WTC11 (cell line): ENCODE data around the gene BNC2. TPM values are rescaled to one million over a fixed set of nuclear protein-coding genes. Genes with fewer than 3 reads are reported as not detected.

Source experiments
- ATAC-seq: fragments of 200-7000 bp; cut with Tn5 transposase; 2 replicates; pipeline ENCODE4 v1.10.0; 2021; ENCODE audit warnings: mild to moderate bottlenecking, moderate library complexity
- CTCF ChIA-PET: fragments of 300-600 bp; sonication (Branson Sonifier 250); formaldehyde crosslinking; loops from one replicate; lab custom pipeline; 2021; ENCODE audit warnings: antibody characterized with exemption; lab: Charles Lee
- POLR2A ChIA-PET: fragments of 350-600 bp; sonication (Branson Sonifier 250); formaldehyde crosslinking; loops from one replicate; lab custom pipeline; 2021; ENCODE audit warnings: antibody characterized with exemption; lab: Charles Lee
- DNase-seq: peaks from one replicate; pipeline ENCODE4 v3.0.0; 2021; ENCODE audit warnings: low spot score
- H3K27ac Mint-ChIP-seq: 2 replicates; pipeline ENCODE4 v1.8.0; 2021; ENCODE audit warnings: mixed read lengths
- H3K27me3 Mint-ChIP-seq: 2 replicates; pipeline ENCODE4 v1.8.0; 2021; ENCODE audit warnings: low read depth, mild to moderate bottlenecking, moderate library complexity, mixed read lengths
- H3K36me3 Mint-ChIP-seq: 2 replicates; pipeline ENCODE4 v1.8.0; 2021; ENCODE audit warnings: mixed read lengths
- H3K4me1 Mint-ChIP-seq: 2 replicates; pipeline ENCODE4 v1.8.0; 2022; ENCODE audit warnings: mixed read lengths
- H3K4me3 Mint-ChIP-seq: 2 replicates; pipeline ENCODE4 v1.8.0; 2021; ENCODE audit warnings: mild to moderate bottlenecking, moderate library complexity, mixed read lengths
- H3K9me3 Mint-ChIP-seq: 2 replicates; pipeline ENCODE4 v1.8.0; 2021; ENCODE audit warnings: mixed read lengths
- ATF3 ChIP-seq: sonication (generic); formaldehyde crosslinking; conservative IDR thresholded peaks from 2 replicates; pipeline ENCODE4 v1.8.1; 2022; ENCODE audit warnings: mild to moderate bottlenecking, missing genetic modification reagents
- ATF6 ChIP-seq: sonication (generic); formaldehyde crosslinking; IDR thresholded peaks from 2 replicates; pipeline ENCODE4 v1.8.1; 2023; ENCODE audit warnings: mild to moderate bottlenecking, missing genetic modification reagents
- CREM ChIP-seq: sonication (generic); formaldehyde crosslinking; IDR thresholded peaks from 2 replicates; pipeline ENCODE4 v1.8.1; 2022; ENCODE audit warnings: mild to moderate bottlenecking, missing genetic modification reagents, moderate library complexity
- CTCF ChIP-seq: fragments of 200-600 bp; IDR thresholded peaks from 2 replicates; pipeline ENCODE4 v1.8.0; 2022; ENCODE audit warnings: antibody characterized with exemption
- E2F1 ChIP-seq: sonication (generic); formaldehyde crosslinking; IDR thresholded peaks from 2 replicates; pipeline ENCODE4 v1.8.0; 2022; ENCODE audit warnings: mild to moderate bottlenecking, missing genetic modification reagents
- E2F5 ChIP-seq: sonication (generic); formaldehyde crosslinking; IDR thresholded peaks from 2 replicates; pipeline ENCODE4 v1.8.1; 2022; ENCODE audit warnings: mild to moderate bottlenecking, moderate library complexity, missing genetic modification reagents
- ELF4 ChIP-seq: sonication (generic); formaldehyde crosslinking; IDR thresholded peaks from 2 replicates; pipeline ENCODE4 v1.8.1; 2022; ENCODE audit warnings: low read depth, mild to moderate bottlenecking, moderate library complexity, missing genetic modification reagents
- ETV6 ChIP-seq: sonication (generic); formaldehyde crosslinking; IDR thresholded peaks from 2 replicates; pipeline ENCODE4 v1.8.1; 2022; ENCODE audit warnings: mild to moderate bottlenecking, missing genetic modification reagents
- FOXK1 ChIP-seq: sonication (generic); formaldehyde crosslinking; IDR thresholded peaks from 2 replicates; pipeline ENCODE4 v1.8.0; 2022; ENCODE audit warnings: mild to moderate bottlenecking, moderate library complexity, missing genetic modification reagents
- JAZF1 ChIP-seq: fragments of 250-450 bp; sonication (Bioruptor Pico); IDR thresholded peaks from 2 replicates; pipeline ENCODE4 v1.9.0; 2021; ENCODE audit warnings: moderate library complexity, mild to moderate bottlenecking, inconsistent platforms
- JUN ChIP-seq: sonication (generic); formaldehyde crosslinking; IDR thresholded peaks from 2 replicates; pipeline ENCODE4 v1.8.0; 2023; ENCODE audit warnings: mild to moderate bottlenecking, missing genetic modification reagents
- MXD4 ChIP-seq: fragments of 250-450 bp; sonication (Bioruptor Pico); IDR thresholded peaks from 2 replicates; pipeline ENCODE4 v1.8.0; 2021; ENCODE audit warnings: mild to moderate bottlenecking, moderate library complexity, borderline replicate concordance
- NFYB ChIP-seq: sonication (generic); formaldehyde crosslinking; conservative IDR thresholded peaks from 2 replicates; pipeline ENCODE4 v1.8.0; 2022; ENCODE audit warnings: low read depth, missing genetic modification reagents
- NR3C1 ChIP-seq: sonication (generic); formaldehyde crosslinking; conservative IDR thresholded peaks from 2 replicates; pipeline ENCODE4 v1.8.1; 2023; ENCODE audit warnings: low read depth, mild to moderate bottlenecking, missing genetic modification reagents
- PRRX2 ChIP-seq: fragments of 250-450 bp; sonication (Bioruptor Pico); IDR thresholded peaks from 2 replicates; pipeline ENCODE4 v1.8.0; 2021; ENCODE audit warnings: mild to moderate bottlenecking
- STAT6 ChIP-seq: sonication (generic); formaldehyde crosslinking; conservative IDR thresholded peaks from 2 replicates; pipeline ENCODE4 v1.8.1; 2023; ENCODE audit warnings: mild to moderate bottlenecking, low read depth, missing genetic modification reagents, moderate library complexity
- TP53 ChIP-seq: sonication (generic); formaldehyde crosslinking; IDR thresholded peaks from 2 replicates; pipeline ENCODE4 v1.8.1; 2023; ENCODE audit warnings: mild to moderate bottlenecking, missing genetic modification reagents
- ZMAT4 ChIP-seq: fragments of 250-450 bp; sonication (Bioruptor Pico); IDR thresholded peaks from 2 replicates; pipeline ENCODE4 v1.9.0; 2021; ENCODE audit warnings: mild to moderate bottlenecking
- ZNF263 ChIP-seq: sonication (generic); formaldehyde crosslinking; IDR thresholded peaks from 2 replicates; pipeline ENCODE4 v1.8.1; 2022; ENCODE audit warnings: low read depth, mild to moderate bottlenecking, moderate library complexity, missing genetic modification reagents
- ZNF423 ChIP-seq: fragments of 250-450 bp; sonication (Bioruptor Pico); IDR thresholded peaks from 2 replicates; pipeline ENCODE4 v2.1.2; 2022; ENCODE audit warnings: mild to moderate bottlenecking, moderate library complexity
- ZNF512 ChIP-seq: sonication (generic); formaldehyde crosslinking; IDR thresholded peaks from 2 replicates; pipeline ENCODE4 v1.8.1; 2022; ENCODE audit warnings: missing genetic modification reagents, borderline replicate concordance
- total RNA-seq: library from RNA; stranded (reverse); gene quantifications from 3 replicates; pipeline ENCODE4 v1.2.3, GENCODE V29; 2021

BNC2 gene
- total RNA-seq, 1 experiment from 2014 or later, result 33.3 TPM

- TF ChIP-seq FOXK1 (CRISPR knock-in tag) (no peak), PRRX2 (CRISPR knock-in tag) (no peak), ATF3 (CRISPR knock-in tag) (no peak), MXD4 (CRISPR knock-in tag) (no peak)
- Mint-ChIP-seq H3K9me3 (no peaks in the 10 kb centered on the region), H3K27me3 (no peaks in the 10 kb centered on the region), H3K27ac (no peak overlapping the region), H3K4me3 (no peak overlapping the region), H3K4me1 (peaks cover 31% of the 10 kb centered on the region), H3K36me3 (no peaks in the 10 kb centered on the region)
- CTCF ChIA-PET, result no interaction called here
- no peak for ATAC-seq
- no peak for DNase-seq
- POLR2A ChIA-PET, result no interaction called here
Measured at GRCh38 chr9:16426716-16427115, 443.8 kb downstream of the BNC2 start.

GRCh38 chr9:16425562-16426231 is 444.8 kb downstream of the BNC2 start:
- Mint-ChIP-seq H3K9me3 (no peaks in the 10 kb centered on the region), H3K27me3 (no peaks in the 10 kb centered on the region), H3K36me3 (no peaks in the 10 kb centered on the region), H3K4me1 (peaks cover 36% of the 10 kb centered on the region), H3K4me3 (no peak overlapping the region), H3K27ac (no peak overlapping the region)
- ATAC-seq (no peak), DNase-seq (no peak)
- CTCF ChIA-PET, result interaction anchor here (0.7 kb wide), 2 partner anchors 61 to 104 kb away, joined by 3 read pairs; no protein-coding TSS in a partner anchor
- TF ChIP-seq E2F5, result no peak
- no peak for TF ChIP-seq ZNF263 (CRISPR knock-in tag)
- TF ChIP-seq ZNF423, result no peak
- POLR2A ChIA-PET, result interaction anchor here (0.7 kb wide), 1 partner anchor 62 kb away, joined by 5 read pairs; no protein-coding TSS in a partner anchor

- Mint-ChIP-seq H3K4me3 (no peak overlapping the region), H3K9me3 (peaks cover 13% of the 10 kb centered on the region), H3K27ac (no peak overlapping the region), H3K4me1 (peaks cover 34% of the 10 kb centered on the region), H3K27me3 (no peaks in the 10 kb centered on the region), H3K36me3 (peaks cover 23% of the 10 kb centered on the region)
- no peak for DNase-seq
- ATAC-seq, result no peak
- POLR2A ChIA-PET, result no interaction called here
- CTCF ChIA-PET, result no interaction called here
- TF ChIP-seq E2F1 (CRISPR knock-in tag), result no peak
- no peak for TF ChIP-seq STAT6 (CRISPR knock-in tag)
- TF ChIP-seq ELF4 (CRISPR knock-in tag), result no peak
- no peak for TF ChIP-seq TP53
- no peak for TF ChIP-seq ATF6 (CRISPR knock-in tag)
- TF ChIP-seq CREM (CRISPR knock-in tag), result no peak
- TF ChIP-seq JAZF1, result no peak
- no peak for TF ChIP-seq ZMAT4 (CRISPR knock-in tag)
- no peak for TF ChIP-seq ETV6 (CRISPR knock-in tag)
- no peak for TF ChIP-seq NR3C1 (CRISPR knock-in tag)
- TF ChIP-seq NFYB, result no peak
- TF ChIP-seq JUN, result no peak
- no peak for TF ChIP-seq ZNF512
- no peak for TF ChIP-seq MXD4 (CRISPR knock-in tag)
- no peak for TF ChIP-seq CTCF
Measured at GRCh38 chr9:16422114-16422513, 448.4 kb downstream of the BNC2 start.
